Nephron progenitor cell (in vitro differentiated cells): Measurements from ENCODE around the gene CHIT1.

Experiments used
- DNase-seq: peaks from one replicate; pipeline ENCODE4 v3.0.0; 2021
- H3K27ac Mint-ChIP-seq: 2 replicates; pipeline ENCODE4 v1.8.0; 2021; ENCODE audit warnings: mild to moderate bottlenecking, moderate library complexity, mixed read lengths
- H3K27me3 Mint-ChIP-seq: 2 replicates; pipeline ENCODE4 v1.8.0; 2021; ENCODE audit warnings: mild to moderate bottlenecking, low read depth, mixed read lengths; ENCODE audit not compliant: poor library complexity
- H3K36me3 Mint-ChIP-seq: 2 replicates; pipeline ENCODE4 v1.8.0; 2021; ENCODE audit warnings: low read depth, mixed read lengths
- H3K4me1 Mint-ChIP-seq: 2 replicates; pipeline ENCODE4 v1.8.0; 2021; ENCODE audit warnings: mixed read lengths
- H3K4me3 Mint-ChIP-seq: 2 replicates; pipeline ENCODE4 v1.8.0; 2021; ENCODE audit warnings: mild to moderate bottlenecking, moderate library complexity, mixed read lengths
- H3K9me3 Mint-ChIP-seq: 2 replicates; pipeline ENCODE4 v1.8.0; 2021; ENCODE audit warnings: mild to moderate bottlenecking, moderate library complexity, mixed read lengths
- CTCF ChIP-seq: fragments of 200-600 bp; sonication (generic); IDR thresholded peaks from 2 replicates; pipeline ENCODE4 v1.5.0; 2021; ENCODE audit warnings: antibody characterized with exemption

The CHIT1 gene

DNA sequence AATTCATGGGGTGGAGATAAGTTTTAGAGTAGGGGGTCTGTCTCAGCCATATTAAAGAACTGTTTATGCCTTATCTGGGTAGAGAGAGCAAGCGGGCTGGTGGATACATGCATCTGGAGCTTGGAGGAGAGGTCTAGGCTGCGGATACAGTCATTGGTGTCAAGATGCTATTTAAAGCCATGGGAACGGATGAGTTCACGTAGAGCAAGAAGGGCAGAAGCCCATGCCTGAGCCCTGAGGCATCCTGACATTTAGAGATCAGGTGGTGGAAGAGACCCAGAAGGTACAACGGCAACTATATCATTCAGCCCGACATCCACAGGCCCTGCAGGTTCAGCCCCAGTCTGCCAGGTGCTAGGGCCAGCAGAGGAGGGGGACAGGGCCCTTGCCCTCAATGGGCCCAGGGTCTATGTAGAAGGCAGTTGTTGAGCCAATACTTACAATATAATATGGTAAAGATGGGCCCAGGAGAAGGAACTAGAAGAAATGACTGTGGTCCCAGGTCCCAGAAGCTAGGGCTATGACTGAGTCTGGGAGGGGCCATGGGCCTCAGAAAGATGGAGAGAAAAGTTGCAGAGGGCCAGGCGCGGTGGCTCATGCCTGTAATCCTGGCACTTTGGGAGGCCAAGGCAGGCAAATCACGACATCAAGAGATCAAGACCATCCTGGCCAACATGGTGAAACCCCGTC lies 27.8 kb downstream of the CHIT1 start:
- Mint-ChIP-seq H3K36me3 (no peaks in the 10 kb centered on the region), H3K9me3 (peaks cover 4% of the 10 kb centered on the region), H3K4me1 (peaks cover 17% of the 10 kb centered on the region), H3K27me3 (peaks cover 6% of the 10 kb centered on the region), H3K27ac (no peak overlapping the region), H3K4me3 (no peak overlapping the region)
- TF ChIP-seq CTCF, result no peak
- no peak for DNase-seq

DNA sequence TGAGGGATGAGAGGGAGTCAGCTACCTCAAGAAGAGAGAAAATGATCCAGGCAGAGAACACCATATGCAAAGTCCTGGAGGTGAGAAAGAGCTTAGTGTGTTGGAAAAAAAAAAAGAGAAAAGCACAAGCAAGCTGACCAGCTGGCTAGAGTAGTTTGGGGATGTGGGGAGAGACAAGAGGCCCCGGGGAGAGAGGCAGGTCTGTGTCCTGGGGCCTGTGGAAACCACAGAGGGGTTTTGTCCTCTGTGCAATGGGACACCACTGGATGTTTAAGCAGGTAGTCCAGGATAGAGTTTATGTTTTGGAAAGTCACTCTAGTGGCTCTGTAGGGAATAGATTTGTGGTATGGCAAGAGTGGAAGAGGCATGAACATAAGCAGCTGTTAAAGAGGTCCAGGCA lies 28.6 kb downstream of the CHIT1 start:
- no peak for DNase-seq
- peaks cover 12% of the 10 kb centered on the region for H3K4me1 Mint-ChIP-seq
- H3K27me3 Mint-ChIP-seq, result peaks cover 6% of the 10 kb centered on the region
- H3K27ac Mint-ChIP-seq, result peak overlapping the region; percentile 2
- H3K36me3 Mint-ChIP-seq, result no peaks in the 10 kb centered on the region
- H3K4me3 Mint-ChIP-seq, result no peak overlapping the region
- H3K9me3 Mint-ChIP-seq, result peaks cover 4% of the 10 kb centered on the region
- no peak for TF ChIP-seq CTCF

DNA sequence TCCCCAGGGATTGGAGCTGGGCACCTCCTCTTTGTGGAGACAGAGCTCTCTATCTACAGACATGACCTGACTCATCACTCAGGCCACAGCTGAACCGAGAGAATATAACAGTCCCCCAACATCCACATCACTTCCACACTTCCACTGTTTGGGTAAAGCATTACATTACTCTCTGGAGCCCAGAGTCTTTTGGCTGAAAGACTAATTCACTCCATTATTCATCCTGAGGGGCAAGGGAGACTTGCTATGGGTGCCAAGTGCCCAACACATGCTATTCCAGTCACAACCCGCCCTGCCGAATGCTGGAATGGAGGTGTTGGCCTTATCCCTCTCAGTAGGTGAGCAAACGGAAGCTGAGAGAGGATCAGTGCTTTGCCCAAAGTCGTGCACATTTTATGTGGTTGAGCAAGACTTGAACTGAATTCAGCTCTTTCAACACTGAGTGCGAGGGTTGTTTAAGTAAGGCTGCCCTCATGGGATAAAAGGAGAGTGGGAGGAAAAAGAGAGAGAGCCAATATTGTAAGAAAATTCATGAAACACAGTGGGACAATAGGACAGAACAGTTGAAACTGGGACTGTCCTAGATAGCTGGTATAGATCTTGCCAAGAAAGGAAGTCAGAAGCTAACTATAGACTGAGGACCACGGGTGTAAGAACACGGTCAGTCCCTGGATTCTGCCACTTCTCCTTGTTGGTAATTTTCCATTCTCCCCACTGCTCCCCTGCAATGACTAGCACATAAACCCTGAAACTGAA lies 29.5 kb downstream of the CHIT1 start:
- Mint-ChIP-seq H3K27me3 (peaks cover 6% of the 10 kb centered on the region), H3K36me3 (no peaks in the 10 kb centered on the region), H3K9me3 (peaks cover 4% of the 10 kb centered on the region), H3K4me3 (no peak overlapping the region), H3K27ac (no peak overlapping the region), H3K4me1 (peaks cover 12% of the 10 kb centered on the region)
- DNase-seq, result no peak
- TF ChIP-seq CTCF, result no peak

DNA sequence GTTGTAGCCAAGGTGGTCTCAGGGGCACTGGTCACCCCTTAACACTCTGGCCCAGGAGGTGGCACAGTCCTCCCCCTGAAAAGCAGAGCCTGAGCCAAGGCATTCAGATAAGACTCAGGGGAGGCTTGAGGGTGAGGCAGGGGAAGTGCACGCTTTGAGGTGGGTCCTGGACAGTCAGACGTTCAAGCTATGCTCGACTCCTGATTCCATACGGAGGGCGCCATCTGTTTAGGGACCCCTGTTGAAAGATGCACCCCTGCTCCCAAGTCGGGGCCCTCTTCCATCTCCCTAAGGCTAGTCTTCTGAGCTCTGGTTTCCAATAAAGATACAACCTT lies 30.0 kb downstream of the CHIT1 start:
- Mint-ChIP-seq H3K27ac (no peak overlapping the region), H3K4me1 (peaks cover 12% of the 10 kb centered on the region), H3K27me3 (peaks cover 6% of the 10 kb centered on the region), H3K4me3 (no peak overlapping the region), H3K36me3 (no peaks in the 10 kb centered on the region), H3K9me3 (peaks cover 4% of the 10 kb centered on the region)
- no peak for TF ChIP-seq CTCF
- DNase-seq, result no peak

DNA sequence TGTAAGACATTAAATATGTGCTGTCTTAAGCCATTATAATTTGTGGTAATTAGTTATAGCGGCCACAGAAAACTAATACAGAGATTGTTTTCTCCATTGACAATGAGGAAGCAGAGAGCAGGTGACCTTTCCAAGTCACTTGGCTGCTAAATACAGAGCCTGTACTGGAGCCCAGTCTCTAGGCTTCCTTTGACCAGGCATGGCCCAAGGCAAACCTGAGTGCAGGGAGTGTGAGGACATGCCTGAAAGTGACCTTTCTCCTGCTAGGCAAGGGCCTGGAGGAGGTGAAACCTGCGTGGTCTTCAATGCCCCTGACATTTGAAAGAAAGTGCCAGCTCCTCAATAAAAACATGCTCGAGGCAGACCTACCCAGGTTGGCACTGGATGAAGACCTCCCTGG lies 30.5 kb downstream of the CHIT1 start:
- no peak for TF ChIP-seq CTCF
- Mint-ChIP-seq H3K27ac (no peak overlapping the region), H3K4me1 (peaks cover 12% of the 10 kb centered on the region), H3K4me3 (no peak overlapping the region), H3K27me3 (peaks cover 6% of the 10 kb centered on the region), H3K36me3 (no peaks in the 10 kb centered on the region), H3K9me3 (peaks cover 4% of the 10 kb centered on the region)
- no peak for DNase-seq

DNA sequence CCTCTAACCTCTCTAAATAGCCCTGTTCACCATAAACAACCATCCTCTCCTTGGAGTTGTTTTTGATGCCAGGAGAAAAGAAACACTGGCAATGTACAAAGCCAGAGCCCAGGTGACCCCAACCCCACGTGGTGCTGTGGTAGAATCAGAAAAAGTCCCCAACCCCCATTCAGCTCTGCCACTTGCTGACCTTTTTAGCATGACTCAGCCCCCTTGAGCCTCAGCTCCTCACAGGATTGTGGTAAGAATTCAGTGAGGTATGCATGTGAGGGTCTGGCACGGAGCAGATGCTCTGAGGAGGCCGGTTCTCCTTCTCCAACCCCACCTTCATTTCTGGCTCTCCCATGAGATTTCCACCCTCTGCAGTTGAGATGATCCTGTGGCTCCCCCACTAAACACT lies 31.8 kb downstream of the CHIT1 start:
- H3K9me3 Mint-ChIP-seq, result peaks cover 4% of the 10 kb centered on the region

More for the DNA sequence above, 31.8 kb downstream of the CHIT1 start:
- DNase-seq, result no peak
- Mint-ChIP-seq H3K4me3 (no peak overlapping the region), H3K27ac (no peak overlapping the region), H3K27me3 (peaks cover 3% of the 10 kb centered on the region), H3K36me3 (no peaks in the 10 kb centered on the region), H3K4me1 (peaks cover 12% of the 10 kb centered on the region)
- TF ChIP-seq CTCF, result no peak
